Measurements from ENCODE around the gene TRAK1.
A peak's percentile ranks its signal among the peaks of the same experiment; 100 is the strongest.

Gene TRAK1

GRCh38 chr3:42151596-42152168 lies 60.5 kb downstream of the TRAK1 start:
- DNase-seq (ENCODE audit: low read depth, low spot score), result no peak

GRCh38 chr3:42152193-42152592 lies 61.0 kb downstream of the TRAK1 start:
- DNase-seq (ENCODE audit: low read depth, low spot score), result no peak

GRCh38 chr3:42153039-42153438 lies 61.9 kb downstream of the TRAK1 start:
- no peak for DNase-seq (ENCODE audit: low read depth, low spot score)

- DNase-seq (ENCODE audit: low read depth, low spot score), result no peak
These were observed 66.7 kb downstream of the TRAK1 start for GRCh38 chr3:42157540-42158538.

- DNase-seq (ENCODE audit: low read depth, low spot score), result no peak
These were observed 68.0 kb downstream of the TRAK1 start for GRCh38 chr3:42159147-42159546.

- DNase-seq (ENCODE audit: low read depth, low spot score), result no peak
These were observed 68.7 kb downstream of the TRAK1 start for GRCh38 chr3:42159706-42160472.

- DNase-seq (ENCODE audit: low read depth, low spot score), result peak; percentile 32
These were observed 70.1 kb downstream of the TRAK1 start for GRCh38 chr3:42161050-42161935.

- DNase-seq (ENCODE audit: low read depth, low spot score), result no peak
These were observed 71.3 kb downstream of the TRAK1 start for GRCh38 chr3:42162462-42162861.

GRCh38 chr3:42163622-42164244 lies 72.6 kb downstream of the TRAK1 start:
- no peak for DNase-seq (ENCODE audit: low read depth, low spot score)

- DNase-seq (ENCODE audit: low read depth, low spot score), result no peak
These were observed 73.5 kb downstream of the TRAK1 start for GRCh38 chr3:42164656-42165055.

GRCh38 chr3:42165211-42165610 lies 74.1 kb downstream of the TRAK1 start:
- no peak for DNase-seq (ENCODE audit: low read depth, low spot score)

- no peak for DNase-seq (ENCODE audit: low read depth, low spot score)
These were observed 75.1 kb downstream of the TRAK1 start for GRCh38 chr3:42166214-42166613.

- DNase-seq (ENCODE audit: low read depth, low spot score), result no peak
These were observed 75.6 kb downstream of the TRAK1 start for GRCh38 chr3:42166662-42167300.

- DNase-seq (ENCODE audit: low read depth, low spot score), result no peak
These were observed 78.5 kb downstream of the TRAK1 start for GRCh38 chr3:42169579-42170120.

- DNase-seq (ENCODE audit: low read depth, low spot score), result no peak
These were observed 81.0 kb downstream of the TRAK1 start for GRCh38 chr3:42172047-42172654.

- DNase-seq (ENCODE audit: low read depth, low spot score), result no peak
These were observed 82.2 kb downstream of the TRAK1 start for GRCh38 chr3:42173307-42173706.

- no peak for DNase-seq (ENCODE audit: low read depth, low spot score)
These were observed 83.7 kb downstream of the TRAK1 start for GRCh38 chr3:42174679-42175385.

- DNase-seq (ENCODE audit: low read depth, low spot score), result no peak
These were observed 84.5 kb downstream of the TRAK1 start for GRCh38 chr3:42175386-42176240.
